GM23338 (cell line): ENCODE data around the gene FITM2. TPM values are rescaled to one million over a fixed set of nuclear protein-coding genes. Genes with fewer than 3 reads are reported as not detected.

ENCODE experiments used
- ATAC-seq: fragments of 200-7000 bp; cut with Tn5 transposase; 3 replicates; pipeline ENCODE4 v1.9.1; 2020
- DNase-seq: peaks from one replicate; pipeline ENCODE4 v3.0.0-alpha.2; 2015; ENCODE audit warnings: low spot score
- H2AFZ ChIP-seq: fragments of 200-600 bp; sonication (generic); 2 replicates; pipeline ENCODE4 v1.8.0; 2016; ENCODE audit warnings: antibody characterized with exemption, mild to moderate bottlenecking, moderate library complexity
- H3F3A ChIP-seq: fragments of 200-600 bp; sonication (generic); replicated peaks from 2 replicates; pipeline ENCODE4 v1.8.0; 2017; ENCODE audit warnings: antibody characterized with exemption, mixed run types, low read depth
- H3K27ac ChIP-seq: fragments of 200-600 bp; sonication (generic); 2 replicates; pipeline ENCODE4 v1.6.1; 2016; ENCODE audit warnings: low read depth
- H3K27me3 ChIP-seq: fragments of 200-600 bp; sonication (generic); 2 replicates; pipeline ENCODE4 v1.8.0; 2016; ENCODE audit warnings: mild to moderate bottlenecking, mixed run types, moderate library complexity; ENCODE audit not compliant: insufficient read depth
- H3K36me3 ChIP-seq: fragments of 200-600 bp; sonication (generic); 2 replicates; pipeline ENCODE4 v1.8.0; 2016; ENCODE audit warnings: mild to moderate bottlenecking; ENCODE audit not compliant: insufficient read depth
- H3K4me1 ChIP-seq: fragments of 200-600 bp; sonication (generic); 2 replicates; pipeline ENCODE4 v1.8.0; 2016; ENCODE audit warnings: mild to moderate bottlenecking, moderate library complexity; ENCODE audit not compliant: insufficient read depth
- H3K4me2 ChIP-seq: fragments of 200-600 bp; sonication (generic); 2 replicates; pipeline ENCODE4 v1.7.1; 2017; ENCODE audit warnings: mixed run types
- H3K4me3 ChIP-seq: fragments of 200-600 bp; sonication (generic); 2 replicates; pipeline ENCODE4 v1.6.1; 2016; ENCODE audit warnings: mixed run types
- H3K79me2 ChIP-seq: fragments of 200-600 bp; sonication (generic); replicated peaks from 2 replicates; pipeline ENCODE4 v1.8.0; 2017; ENCODE audit warnings: mild to moderate bottlenecking; ENCODE audit not compliant: insufficient read depth
- H3K9me2 ChIP-seq: fragments of 200-600 bp; sonication (generic); 2 replicates; pipeline ENCODE4 v1.8.0; 2017; ENCODE audit not compliant: insufficient read depth
- H4K20me1 ChIP-seq: fragments of 200-600 bp; sonication (generic); replicated peaks from 2 replicates; pipeline ENCODE4 v1.8.0; 2017; ENCODE audit warnings: mild to moderate bottlenecking; ENCODE audit not compliant: insufficient read depth
- H3K27ac Mint-ChIP-seq: 2 replicates; pipeline ENCODE4 v1.8.0; 2020; ENCODE audit warnings: inconsistent platforms, mild to moderate bottlenecking, moderate library complexity, mixed read lengths
- H3K27me3 Mint-ChIP-seq: 3 replicates; pipeline ENCODE4 v1.8.0; 2022; ENCODE audit warnings: low read depth, mild to moderate bottlenecking, moderate library complexity, mixed read lengths, inconsistent platforms; ENCODE audit not compliant: insufficient read depth, poor library complexity
- H3K36me3 Mint-ChIP-seq: 3 replicates; pipeline ENCODE4 v1.8.0; 2021; ENCODE audit warnings: low read depth, mild to moderate bottlenecking, inconsistent platforms, moderate library complexity, mixed read lengths
- H3K4me1 Mint-ChIP-seq: 3 replicates; pipeline ENCODE4 v1.8.0; 2020; ENCODE audit warnings: mild to moderate bottlenecking, inconsistent platforms, mixed read lengths
- H3K4me3 Mint-ChIP-seq: 3 replicates; pipeline ENCODE4 v1.8.0; 2021; ENCODE audit warnings: moderate library complexity, mild to moderate bottlenecking, inconsistent platforms, mixed read lengths
- H3K9me3 Mint-ChIP-seq: 3 replicates; pipeline ENCODE4 v1.8.0; 2020; ENCODE audit warnings: moderate library complexity, mild to moderate bottlenecking, inconsistent platforms, mixed read lengths
- EZH2 ChIP-seq: fragments of 200-600 bp; sonication (generic); IDR thresholded peaks from one replicate; pipeline ENCODE4 v1.8.0; 2017; ENCODE audit warnings: antibody characterized with exemption, mild to moderate bottlenecking, low read depth; ENCODE audit not compliant: unreplicated experiment
- EZH2phosphoT487 ChIP-seq: fragments of 200-600 bp; sonication (generic); IDR thresholded peaks from one replicate; pipeline ENCODE4 v1.8.1; 2018; ENCODE audit warnings: antibody characterized with exemption; ENCODE audit not compliant: unreplicated experiment
- JUNB ChIP-seq: IDR thresholded peaks from one replicate; pipeline ENCODE4 v1.6.1; 2016; ENCODE audit warnings: antibody characterized with exemption; ENCODE audit not compliant: unreplicated experiment
- NANOG ChIP-seq: IDR thresholded peaks from 2 replicates; pipeline ENCODE4 v1.6.1; 2016; ENCODE audit warnings: antibody characterized with exemption, borderline replicate concordance
- POLR2AphosphoS5 ChIP-seq: IDR thresholded peaks from 2 replicates; pipeline ENCODE4 v1.6.1; 2016; ENCODE audit warnings: antibody characterized with exemption, low read depth
- ZNF114 ChIP-seq: fragments of 250-450 bp; sonication (Bioruptor Pico); IDR thresholded peaks from 2 replicates; pipeline ENCODE4 v1.5.0; 2020; ENCODE audit warnings: mild to moderate bottlenecking, moderate library complexity
- polyA plus RNA-seq: library from polyadenylated mRNA; unstranded; fragments of >200 nt; fragmentation: Nextera tagmentation; extraction: Ambion mirVana; gene quantifications from 2 replicates; pipeline ENCODE4 v1.2.1, GENCODE V29; 2016
- total RNA-seq: library from RNA; depleted of rRNA; stranded (reverse); fragments of >200 nt; shearing (Covaris generic); gene quantifications from 2 replicates; pipeline ENCODE4 v1.2.3, GENCODE V29; 2014
- TF ChIP-seq, protein P1 (sequence below): IDR thresholded peaks from one replicate; pipeline ENCODE4 v1.6.1; 2018; ENCODE audit warnings: antibody characterized with exemption; ENCODE audit not compliant: unreplicated experiment
- TF ChIP-seq, protein P2 (sequence below), 2 experiments: fragments of 200-600 bp in 1 of 2; sonication (generic) in 1 of 2; conservative IDR thresholded peaks; 2 replicates each; pipeline versions ENCODE4 v1.5.1 to v1.6.1; 2016 to 2017; ENCODE audit warnings: antibody characterized with exemption in 2 of 2, low read depth in 2 of 2, mild to moderate bottlenecking in 2 of 2, moderate library complexity in 1 of 2
- TF ChIP-seq, protein P3 (sequence below): IDR thresholded peaks from 2 replicates; pipeline ENCODE4 v1.6.1; 2016; ENCODE audit warnings: antibody characterized with exemption

The FITM2 gene
- total and polyA plus RNA-seq, 2 experiments from 2014 or later: 0.87 to 1.6 TPM

DNA sequence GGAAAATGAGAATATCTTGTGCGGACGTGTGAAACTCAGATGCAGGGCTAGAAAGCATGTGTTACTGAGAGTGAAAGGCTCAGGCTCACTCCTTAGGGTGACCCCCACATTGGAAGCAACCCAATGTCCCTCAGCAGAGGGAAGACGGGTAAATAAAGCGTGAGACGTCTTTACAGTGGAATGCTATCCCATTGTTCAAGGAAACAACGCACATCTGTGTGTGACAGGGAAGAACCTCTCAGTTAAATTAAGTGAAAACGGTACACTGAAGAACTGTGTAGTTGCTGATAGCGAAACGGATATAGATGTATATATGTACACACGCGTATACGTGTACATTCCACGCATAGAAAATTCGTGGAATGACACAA lies 45.3 kb upstream of the FITM2 start (continued):
- TF ChIP-seq, protein P1, sequence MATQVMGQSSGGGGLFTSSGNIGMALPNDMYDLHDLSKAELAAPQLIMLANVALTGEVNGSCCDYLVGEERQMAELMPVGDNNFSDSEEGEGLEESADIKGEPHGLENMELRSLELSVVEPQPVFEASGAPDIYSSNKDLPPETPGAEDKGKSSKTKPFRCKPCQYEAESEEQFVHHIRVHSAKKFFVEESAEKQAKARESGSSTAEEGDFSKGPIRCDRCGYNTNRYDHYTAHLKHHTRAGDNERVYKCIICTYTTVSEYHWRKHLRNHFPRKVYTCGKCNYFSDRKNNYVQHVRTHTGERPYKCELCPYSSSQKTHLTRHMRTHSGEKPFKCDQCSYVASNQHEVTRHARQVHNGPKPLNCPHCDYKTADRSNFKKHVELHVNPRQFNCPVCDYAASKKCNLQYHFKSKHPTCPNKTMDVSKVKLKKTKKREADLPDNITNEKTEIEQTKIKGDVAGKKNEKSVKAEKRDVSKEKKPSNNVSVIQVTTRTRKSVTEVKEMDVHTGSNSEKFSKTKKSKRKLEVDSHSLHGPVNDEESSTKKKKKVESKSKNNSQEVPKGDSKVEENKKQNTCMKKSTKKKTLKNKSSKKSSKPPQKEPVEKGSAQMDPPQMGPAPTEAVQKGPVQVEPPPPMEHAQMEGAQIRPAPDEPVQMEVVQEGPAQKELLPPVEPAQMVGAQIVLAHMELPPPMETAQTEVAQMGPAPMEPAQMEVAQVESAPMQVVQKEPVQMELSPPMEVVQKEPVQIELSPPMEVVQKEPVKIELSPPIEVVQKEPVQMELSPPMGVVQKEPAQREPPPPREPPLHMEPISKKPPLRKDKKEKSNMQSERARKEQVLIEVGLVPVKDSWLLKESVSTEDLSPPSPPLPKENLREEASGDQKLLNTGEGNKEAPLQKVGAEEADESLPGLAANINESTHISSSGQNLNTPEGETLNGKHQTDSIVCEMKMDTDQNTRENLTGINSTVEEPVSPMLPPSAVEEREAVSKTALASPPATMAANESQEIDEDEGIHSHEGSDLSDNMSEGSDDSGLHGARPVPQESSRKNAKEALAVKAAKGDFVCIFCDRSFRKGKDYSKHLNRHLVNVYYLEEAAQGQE: no peak
- TF ChIP-seq POLR2AphosphoS5 (no peak), ZNF114 (no peak), JUNB (no peak), EZH2phosphoT487 (no peak), NANOG (no peak), EZH2 (no peak)
- TF ChIP-seq, protein P2, sequence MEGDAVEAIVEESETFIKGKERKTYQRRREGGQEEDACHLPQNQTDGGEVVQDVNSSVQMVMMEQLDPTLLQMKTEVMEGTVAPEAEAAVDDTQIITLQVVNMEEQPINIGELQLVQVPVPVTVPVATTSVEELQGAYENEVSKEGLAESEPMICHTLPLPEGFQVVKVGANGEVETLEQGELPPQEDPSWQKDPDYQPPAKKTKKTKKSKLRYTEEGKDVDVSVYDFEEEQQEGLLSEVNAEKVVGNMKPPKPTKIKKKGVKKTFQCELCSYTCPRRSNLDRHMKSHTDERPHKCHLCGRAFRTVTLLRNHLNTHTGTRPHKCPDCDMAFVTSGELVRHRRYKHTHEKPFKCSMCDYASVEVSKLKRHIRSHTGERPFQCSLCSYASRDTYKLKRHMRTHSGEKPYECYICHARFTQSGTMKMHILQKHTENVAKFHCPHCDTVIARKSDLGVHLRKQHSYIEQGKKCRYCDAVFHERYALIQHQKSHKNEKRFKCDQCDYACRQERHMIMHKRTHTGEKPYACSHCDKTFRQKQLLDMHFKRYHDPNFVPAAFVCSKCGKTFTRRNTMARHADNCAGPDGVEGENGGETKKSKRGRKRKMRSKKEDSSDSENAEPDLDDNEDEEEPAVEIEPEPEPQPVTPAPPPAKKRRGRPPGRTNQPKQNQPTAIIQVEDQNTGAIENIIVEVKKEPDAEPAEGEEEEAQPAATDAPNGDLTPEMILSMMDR (conservative IDR thresholded peaks at IDR 0.05; ENCODE audit: low read depth in 2 of 2): no peak
- TF ChIP-seq, protein P3, sequence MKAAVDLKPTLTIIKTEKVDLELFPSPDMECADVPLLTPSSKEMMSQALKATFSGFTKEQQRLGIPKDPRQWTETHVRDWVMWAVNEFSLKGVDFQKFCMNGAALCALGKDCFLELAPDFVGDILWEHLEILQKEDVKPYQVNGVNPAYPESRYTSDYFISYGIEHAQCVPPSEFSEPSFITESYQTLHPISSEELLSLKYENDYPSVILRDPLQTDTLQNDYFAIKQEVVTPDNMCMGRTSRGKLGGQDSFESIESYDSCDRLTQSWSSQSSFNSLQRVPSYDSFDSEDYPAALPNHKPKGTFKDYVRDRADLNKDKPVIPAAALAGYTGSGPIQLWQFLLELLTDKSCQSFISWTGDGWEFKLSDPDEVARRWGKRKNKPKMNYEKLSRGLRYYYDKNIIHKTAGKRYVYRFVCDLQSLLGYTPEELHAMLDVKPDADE: no peak

DNA sequence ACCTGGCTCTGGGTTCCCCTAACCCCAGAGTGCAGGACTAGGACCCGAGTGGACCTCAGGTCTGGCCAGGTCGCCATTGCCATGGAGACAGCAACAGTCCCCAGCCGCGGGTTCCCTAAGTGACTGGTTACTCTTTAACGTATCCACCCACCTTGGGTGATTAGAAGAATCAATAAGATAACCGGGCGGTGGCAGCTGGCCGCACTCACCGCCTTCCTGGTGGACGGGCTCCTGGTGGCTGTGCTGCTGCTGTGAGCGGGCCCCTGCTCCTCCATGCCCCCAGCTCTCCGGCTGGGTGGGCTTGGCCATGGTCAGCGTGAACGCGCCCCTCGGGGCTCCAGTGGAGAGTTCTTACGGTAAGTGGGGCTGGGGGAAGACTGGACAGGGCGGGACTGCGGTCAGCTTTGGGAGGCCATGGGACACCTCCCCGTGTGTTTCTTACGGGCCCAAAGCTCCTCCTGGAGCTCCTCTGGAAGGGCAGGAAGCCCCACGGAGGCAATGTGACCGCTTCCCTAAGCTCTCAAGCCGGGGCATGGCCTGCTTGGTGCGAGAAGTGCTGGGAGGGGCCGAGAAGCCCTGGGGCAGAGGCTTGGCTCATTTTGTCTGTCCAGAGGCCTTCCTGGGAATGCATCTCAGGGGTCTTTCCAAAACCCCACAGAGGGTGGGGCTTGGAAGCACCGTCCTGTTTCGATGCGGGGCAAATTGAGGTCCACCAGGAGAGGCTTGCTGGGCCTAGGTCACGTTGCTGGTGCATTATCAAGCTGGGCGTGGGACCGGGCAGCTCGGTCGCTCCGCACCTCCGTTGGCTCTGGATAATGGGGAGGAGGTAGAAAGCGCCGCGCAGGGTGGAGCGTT lies 44.7 kb upstream of the FITM2 start, which contains the start of gene HNF4A:
HNF4A (plus strand) TSS at position 202 of the 855 bp plus-strand sequence; CDS start at position 308, 106 bp downstream.
- Mint-ChIP-seq H3K27me3 (peaks cover 4% of the 10 kb centered on the region), H3K36me3 (no peaks in the 10 kb centered on the region), H3K4me3 (no peak within 1 kb of the TSS), H3K9me3 (no peaks in the 10 kb centered on the region), H3K27ac (no peak within 1 kb of the TSS), H3K4me1 (no peaks in the 10 kb centered on the region)
- Histone ChIP-seq H2AFZ (peak within 1 kb of the TSS; percentile 56), H4K20me1 (no peaks in the 10 kb centered on the region), H3F3A (no peaks in the 10 kb centered on the region), H3K4me3 (no peak within 1 kb of the TSS), H3K4me2 (no peak within 1 kb of the TSS), H3K27me3 (no peaks in the 10 kb centered on the region), H3K79me2 (no peaks in the 10 kb centered on the region), H3K36me3 (no peaks in the 10 kb centered on the region), H3K27ac (no peak within 1 kb of the TSS), H3K9me2 (no peaks in the 10 kb centered on the region), H3K4me1 (no peaks in the 10 kb centered on the region)
- ATAC-seq (no peak), DNase-seq (no peak)
- no peak for TF ChIP-seq EZH2
